AG04449 (cell line): ENCODE results near the gene RIN2.

ENCODE experiments used
- CTCF ChIA-PET: fragments of 350-600 bp; formaldehyde crosslinking; extraction: SDS; loops from one replicate; lab custom pipeline; 2021; ENCODE audit warnings: antibody characterized with exemption; lab: Yijun Ruan, JAX
- POLR2A ChIA-PET: fragments of 400-600, 350-600 bp; formaldehyde crosslinking; extraction: SDS; loops from one replicate; lab custom pipeline; 2020; ENCODE audit warnings: antibody characterized with exemption, inconsistent platforms; lab: Yijun Ruan, JAX
- DNase-seq: peaks from one replicate; pipeline ENCODE4 v3.0.0-alpha.2; 2010; ENCODE audit warnings: low read depth, low spot score
- H3K4me3 ChIP-seq: 2 replicates; pipeline ENCODE4 v1.5.1; 2011; ENCODE audit warnings: low read depth, mild to moderate bottlenecking, control low read depth, low read length
- CTCF ChIP-seq: IDR thresholded peaks from one replicate; pipeline ENCODE4 v1.5.1; 2011; ENCODE audit warnings: mild to moderate bottlenecking, moderate library complexity, low read length, control low read depth, inconsistent platforms; ENCODE audit not compliant: insufficient read depth; ENCODE audit errors: missing control alignments

Gene RIN2

GRCh38 chr20:19807191-19807945 lies 49.3 kb downstream of the RIN2 start:
- H3K4me3 ChIP-seq, result no peak overlapping the region
- POLR2A ChIA-PET, result no interaction called here
- CTCF ChIA-PET, result interaction anchor here (0.7 to 1.2 kb wide), 3 partner anchors 9 to 210 kb away, joined by 3 to 4 read pairs (median 3); partner anchors contain the start of gene NAA20
- no peak for DNase-seq
- TF ChIP-seq CTCF, result no peak
